Stimulated activated CD8-positive, alpha-beta memory T cell treated with anti-CD3 and anti-CD28 coated beads, Interleukin-12 subunit alpha, Interleukin-12 subunit beta, amount 100 ng/mL, for 1 hour (primary cell): ENCODE data around the gene CFAP299.
A peak's percentile ranks its signal among the peaks of the same experiment; 100 is the strongest.

ENCODE experiments used
- DNase-seq: peaks from one replicate; pipeline ENCODE4 v3.0.0-alpha.2; 2020; ENCODE audit warnings: low read depth

Gene CFAP299

GRCh38 chr4:80390178-80390577 is 54.6 kb downstream of the CFAP299 start:
- DNase-seq, result no peak

- DNase-seq, result no peak
Measured at GRCh38 chr4:80393246-80393969, 57.9 kb downstream of the CFAP299 start.

- DNase-seq, result no peak
Measured at GRCh38 chr4:80393970-80394250, 58.4 kb downstream of the CFAP299 start.

GRCh38 chr4:80407246-80407645 is 71.7 kb downstream of the CFAP299 start:
- no peak for DNase-seq

GRCh38 chr4:80409809-80410208 is 74.3 kb downstream of the CFAP299 start:
- no peak for DNase-seq

GRCh38 chr4:80412322-80412721 is 76.8 kb downstream of the CFAP299 start:
- no peak for DNase-seq

GRCh38 chr4:80413086-80413485 is 77.6 kb downstream of the CFAP299 start:
- no peak for DNase-seq

- DNase-seq, result no peak
Measured at GRCh38 chr4:80417019-80417418, 81.5 kb downstream of the CFAP299 start.

GRCh38 chr4:80419946-80420345 is 84.4 kb downstream of the CFAP299 start:
- DNase-seq, result no peak

GRCh38 chr4:80420638-80421037 is 85.1 kb downstream of the CFAP299 start:
- no peak for DNase-seq

GRCh38 chr4:80422727-80423404 is 87.3 kb downstream of the CFAP299 start:
- DNase-seq, result no peak

GRCh38 chr4:80423553-80424224 is 88.2 kb downstream of the CFAP299 start:
- DNase-seq, result no peak

- no peak for DNase-seq
Measured at GRCh38 chr4:80424225-80424581, 88.7 kb downstream of the CFAP299 start.

- DNase-seq, result no peak
Measured at GRCh38 chr4:80425124-80426100, 89.9 kb downstream of the CFAP299 start.

GRCh38 chr4:80431203-80431965 is 95.9 kb downstream of the CFAP299 start:
- DNase-seq, result no peak

GRCh38 chr4:80434238-80434637 is 98.7 kb downstream of the CFAP299 start:
- DNase-seq, result no peak

GRCh38 chr4:80438016-80438415 is 102.5 kb downstream of the CFAP299 start:
- DNase-seq, result no peak

GRCh38 chr4:80439294-80440061 is 103.9 kb downstream of the CFAP299 start:
- peak; percentile 11 for DNase-seq

GRCh38 chr4:80446248-80446647 is 110.7 kb downstream of the CFAP299 start:
- no peak for DNase-seq

GRCh38 chr4:80446664-80447063 is 111.1 kb downstream of the CFAP299 start:
- no peak for DNase-seq

GRCh38 chr4:80447493-80447892 is 112.0 kb downstream of the CFAP299 start:
- no peak for DNase-seq
